Stimulated activated memory B cell treated with anti-CD40 and anti-IgM and Interleukin-4, amounts not matched to agents 10 μg/mL and 1 μg/mL and 100 μg/mL, for 72 hours (primary cell): ENCODE results near the gene WWOX.
"Not testable (repeated sequence)": the region's sequence is repeated elsewhere in the genome, so short reads cannot be mapped to it uniquely, and the experiment has no call there.

Experiments
- ATAC-seq: fragments of 150-1000 bp; cut with Tn5 transposase; 2 replicates; pipeline ENCODE4 v1.10.0; 2021
- H3K27ac Mint-ChIP-seq: one replicate; pipeline ENCODE4 v1.8.0; 2022; ENCODE audit warnings: mild to moderate bottlenecking, mixed read lengths
- H3K27me3 Mint-ChIP-seq: one replicate; pipeline ENCODE4 v1.8.0; 2022; ENCODE audit warnings: mixed read lengths
- H3K36me3 Mint-ChIP-seq: one replicate; pipeline ENCODE4 v1.8.0; 2022; ENCODE audit warnings: mixed read lengths
- H3K4me1 Mint-ChIP-seq: one replicate; pipeline ENCODE4 v1.8.0; 2022; ENCODE audit warnings: mixed read lengths
- H3K4me3 Mint-ChIP-seq: one replicate; pipeline ENCODE4 v1.8.0; 2022; ENCODE audit warnings: mild to moderate bottlenecking, moderate library complexity, mixed read lengths
- H3K9me3 Mint-ChIP-seq: one replicate; pipeline ENCODE4 v1.8.0; 2022; ENCODE audit warnings: mixed read lengths

WWOX gene

DNA sequence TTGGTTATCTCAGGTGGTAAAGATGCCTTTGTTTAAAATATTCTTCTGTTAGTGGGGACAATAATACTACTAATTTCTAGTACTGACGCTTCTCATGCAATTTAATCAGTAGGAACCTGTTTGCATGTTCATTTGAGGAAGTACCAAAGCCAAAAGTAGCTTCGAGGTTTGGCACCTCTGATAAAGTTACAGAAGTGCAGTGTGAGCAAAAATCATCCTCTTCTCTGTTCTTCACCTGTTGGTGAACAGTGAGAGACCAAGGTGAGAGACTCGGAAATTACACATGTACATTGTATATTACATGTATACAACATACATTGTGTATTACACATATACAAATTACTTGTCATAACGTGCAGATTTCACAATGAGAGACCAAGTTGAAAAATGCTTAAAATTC lies 1096.5 kb downstream of the WWOX start:
- no peaks in the 10 kb centered on the region for H3K9me3 Mint-ChIP-seq
- no peaks in the 10 kb centered on the region for H3K36me3 Mint-ChIP-seq
- H3K27ac Mint-ChIP-seq: no peak overlapping the region
- no peaks in the 10 kb centered on the region for H3K27me3 Mint-ChIP-seq
- peaks cover 6% of the 10 kb centered on the region for H3K4me1 Mint-ChIP-seq
- no peak for ATAC-seq
- no peak overlapping the region for H3K4me3 Mint-ChIP-seq

DNA sequence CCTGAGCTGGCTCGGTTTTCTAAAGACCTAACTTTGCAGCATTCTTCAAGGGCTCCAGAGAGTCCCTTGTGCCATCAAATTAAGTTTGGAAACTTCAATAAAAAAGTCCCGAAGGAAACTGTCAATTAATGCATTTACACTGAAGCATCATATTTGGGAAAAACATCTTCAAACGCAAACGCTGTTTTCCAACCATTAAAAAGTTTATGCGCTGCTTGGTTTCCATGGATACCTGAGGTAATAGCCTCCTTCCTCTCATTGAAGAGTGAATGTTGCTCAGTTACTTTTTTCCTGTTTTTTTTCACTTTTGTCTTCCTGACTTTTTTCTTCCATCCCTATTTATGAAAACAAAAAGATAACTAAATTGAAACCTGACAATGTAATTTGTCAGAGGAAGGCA lies 1102.0 kb downstream of the WWOX start:
- Mint-ChIP-seq H3K4me1 (no peaks in the 10 kb centered on the region), H3K9me3 (no peaks in the 10 kb centered on the region), H3K36me3 (no peaks in the 10 kb centered on the region), H3K27ac (no peak overlapping the region), H3K27me3 (no peaks in the 10 kb centered on the region), H3K4me3 (no peak overlapping the region)
- ATAC-seq: no peak

DNA sequence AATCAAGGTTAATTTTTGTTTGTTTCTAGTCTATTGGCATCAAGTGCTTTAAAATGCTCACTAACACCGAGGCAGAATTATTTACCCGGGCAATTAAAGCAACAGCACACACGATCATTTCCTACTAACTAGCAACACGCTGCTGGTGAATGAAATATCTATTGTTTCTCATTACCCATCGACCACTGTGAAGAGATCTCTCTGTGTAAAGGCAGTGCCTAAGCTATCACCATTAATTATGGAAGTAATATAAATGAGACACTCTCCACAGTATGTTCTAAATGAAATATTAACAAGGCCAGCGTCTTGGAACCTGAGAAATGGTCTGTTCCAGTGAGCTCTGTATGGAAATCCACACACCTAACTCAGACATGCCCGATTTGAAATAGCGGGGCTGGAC lies 1103.5 kb downstream of the WWOX start:
- Mint-ChIP-seq H3K36me3 (no peaks in the 10 kb centered on the region), H3K4me3 (no peak overlapping the region), H3K4me1 (no peaks in the 10 kb centered on the region), H3K27me3 (no peaks in the 10 kb centered on the region), H3K27ac (no peak overlapping the region), H3K9me3 (no peaks in the 10 kb centered on the region)
- no peak for ATAC-seq

DNA sequence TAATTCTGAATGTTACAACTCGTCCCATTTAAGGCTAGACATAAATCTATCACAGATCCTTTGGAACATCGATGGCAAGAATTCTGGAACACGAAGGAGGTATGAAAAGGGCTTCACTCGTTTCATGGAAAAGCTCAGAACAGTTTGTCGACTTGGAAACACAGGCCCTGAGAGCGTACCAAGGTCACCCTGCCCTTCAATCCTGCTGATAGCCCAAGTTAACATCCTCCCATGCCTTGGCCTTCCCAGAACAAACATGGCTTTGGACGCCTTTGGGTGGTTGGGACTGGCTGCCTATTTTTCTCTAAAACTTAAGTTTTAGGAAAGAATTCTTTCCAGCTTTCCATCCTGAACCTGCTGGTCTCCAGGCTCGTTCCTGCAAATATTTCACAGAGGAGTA lies 1105.0 kb downstream of the WWOX start:
- no peak for ATAC-seq
- H3K4me1 Mint-ChIP-seq: no peaks in the 10 kb centered on the region
- H3K27ac Mint-ChIP-seq: no peak overlapping the region
- no peaks in the 10 kb centered on the region for H3K27me3 Mint-ChIP-seq
- H3K4me3 Mint-ChIP-seq: no peak overlapping the region
- no peaks in the 10 kb centered on the region for H3K36me3 Mint-ChIP-seq
- H3K9me3 Mint-ChIP-seq: no peaks in the 10 kb centered on the region

GRCh38 chr16:79206889-79207288 lies 1107.4 kb downstream of the WWOX start:
- H3K4me3 Mint-ChIP-seq: no peak overlapping the region
- H3K9me3 Mint-ChIP-seq: no peaks in the 10 kb centered on the region
- H3K27ac Mint-ChIP-seq: no peak overlapping the region
- H3K4me1 Mint-ChIP-seq: no peaks in the 10 kb centered on the region
- no peaks in the 10 kb centered on the region for H3K36me3 Mint-ChIP-seq
- no peaks in the 10 kb centered on the region for H3K27me3 Mint-ChIP-seq
- no peak for ATAC-seq

GRCh38 chr16:79209308-79209707 lies 1109.9 kb downstream of the WWOX start:
- no peak for ATAC-seq
- H3K4me3 Mint-ChIP-seq: no peak overlapping the region
- no peaks in the 10 kb centered on the region for H3K4me1 Mint-ChIP-seq
- peaks cover 5% of the 10 kb centered on the region for H3K9me3 Mint-ChIP-seq
- no peak overlapping the region for H3K27ac Mint-ChIP-seq
- H3K27me3 Mint-ChIP-seq: no peaks in the 10 kb centered on the region
- H3K36me3 Mint-ChIP-seq: peaks cover 7% of the 10 kb centered on the region

DNA sequence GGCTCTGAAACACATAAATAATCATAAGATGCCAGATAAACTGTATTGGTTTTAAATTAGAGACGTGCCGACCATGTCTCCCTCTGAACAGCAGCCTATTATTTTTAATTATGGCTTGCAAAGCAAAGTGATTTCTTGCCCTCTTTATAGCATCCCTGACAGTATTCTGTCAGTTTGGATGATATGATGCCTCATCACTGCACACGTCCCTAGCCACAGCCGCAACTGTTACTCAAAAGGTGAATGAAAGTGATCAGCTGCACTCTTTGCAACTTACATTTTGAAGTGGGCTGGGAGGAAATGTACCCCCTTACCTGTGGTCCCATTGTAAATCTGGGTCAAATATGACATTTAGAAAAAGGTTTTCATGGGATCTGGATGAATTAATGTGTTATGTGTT lies 1111.2 kb downstream of the WWOX start:
- ATAC-seq: no peak
- Mint-ChIP-seq H3K27ac (no peak overlapping the region), H3K9me3 (peaks cover 5% of the 10 kb centered on the region), H3K27me3 (no peaks in the 10 kb centered on the region), H3K4me3 (no peak overlapping the region), H3K4me1 (no peaks in the 10 kb centered on the region), H3K36me3 (peaks cover 7% of the 10 kb centered on the region)

- ATAC-seq: peak; percentile 49
- peaks cover 9% of the 10 kb centered on the region for H3K9me3 Mint-ChIP-seq
These were observed 1112.1 kb downstream of the WWOX start for GRCh38 chr16:79211586-79211985.

DNA sequence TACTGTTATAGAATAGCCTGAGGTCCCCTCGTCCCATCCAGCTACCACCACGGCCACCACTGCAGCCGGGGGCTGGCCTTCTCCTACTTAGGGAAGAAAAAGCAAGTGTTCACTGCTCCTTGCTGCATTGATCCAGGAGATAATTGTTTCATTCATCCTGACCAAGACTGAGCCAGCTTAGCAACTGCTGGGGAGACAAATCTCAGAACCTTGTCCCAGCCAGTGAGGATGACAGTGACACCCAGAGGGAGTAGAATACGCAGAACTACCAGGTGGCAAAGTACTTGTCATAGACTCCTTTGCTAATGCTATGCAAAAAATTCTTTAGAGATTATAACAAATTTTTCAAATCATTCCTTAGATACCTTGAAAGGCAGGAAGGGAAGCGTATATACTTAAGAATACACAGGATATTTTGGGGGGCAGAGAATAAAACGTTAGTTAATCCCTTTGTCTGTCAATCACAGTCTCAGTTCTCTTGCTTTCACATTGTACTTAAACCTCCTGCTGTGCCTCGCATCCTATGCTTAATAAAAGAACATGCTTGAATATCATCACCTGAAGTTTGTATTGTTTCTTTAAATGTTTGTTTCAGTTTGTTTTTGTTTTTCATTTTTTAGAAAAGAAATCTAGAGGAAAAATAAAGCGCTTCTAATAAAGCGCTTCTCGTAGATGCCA lies 1112.8 kb downstream of the WWOX start:
- H3K4me3 Mint-ChIP-seq: no peak overlapping the region
- no peak overlapping the region for H3K27ac Mint-ChIP-seq
- H3K9me3 Mint-ChIP-seq: peaks cover 9% of the 10 kb centered on the region
- no peak for ATAC-seq
- no peaks in the 10 kb centered on the region for H3K4me1 Mint-ChIP-seq
- no peaks in the 10 kb centered on the region for H3K27me3 Mint-ChIP-seq
- H3K36me3 Mint-ChIP-seq: peaks cover 7% of the 10 kb centered on the region

More at GRCh38 chr16:79211586-79211985, 1112.1 kb downstream of the WWOX start:
- Mint-ChIP-seq H3K4me1 (no peaks in the 10 kb centered on the region), H3K36me3 (peaks cover 7% of the 10 kb centered on the region), H3K27me3 (no peaks in the 10 kb centered on the region), H3K4me3 (no peak overlapping the region), H3K27ac (no peak overlapping the region)

DNA sequence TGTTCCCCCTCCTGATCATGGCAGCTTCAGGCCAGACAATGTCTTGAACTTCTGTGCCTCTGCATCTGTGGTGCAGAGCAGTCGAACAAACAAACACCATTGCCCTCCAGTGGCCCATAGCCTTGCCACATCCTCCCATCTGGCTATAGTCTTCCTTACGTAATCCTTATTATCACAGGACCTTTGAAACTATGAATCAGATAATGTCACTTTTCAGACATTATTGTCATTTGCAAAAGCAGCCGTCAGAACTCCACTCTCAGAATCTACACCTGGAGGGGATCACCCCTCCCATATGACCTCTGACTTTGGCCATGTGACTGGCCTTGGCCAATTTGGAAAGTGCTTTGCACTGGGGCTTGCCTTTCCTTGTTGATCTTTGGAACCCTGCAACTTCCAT lies 1113.8 kb downstream of the WWOX start:
- Mint-ChIP-seq H3K4me1 (no peaks in the 10 kb centered on the region), H3K4me3 (no peak overlapping the region), H3K27me3 (no peaks in the 10 kb centered on the region), H3K27ac (no peak overlapping the region), H3K36me3 (peaks cover 7% of the 10 kb centered on the region), H3K9me3 (peaks cover 9% of the 10 kb centered on the region)
- ATAC-seq: no peak

DNA sequence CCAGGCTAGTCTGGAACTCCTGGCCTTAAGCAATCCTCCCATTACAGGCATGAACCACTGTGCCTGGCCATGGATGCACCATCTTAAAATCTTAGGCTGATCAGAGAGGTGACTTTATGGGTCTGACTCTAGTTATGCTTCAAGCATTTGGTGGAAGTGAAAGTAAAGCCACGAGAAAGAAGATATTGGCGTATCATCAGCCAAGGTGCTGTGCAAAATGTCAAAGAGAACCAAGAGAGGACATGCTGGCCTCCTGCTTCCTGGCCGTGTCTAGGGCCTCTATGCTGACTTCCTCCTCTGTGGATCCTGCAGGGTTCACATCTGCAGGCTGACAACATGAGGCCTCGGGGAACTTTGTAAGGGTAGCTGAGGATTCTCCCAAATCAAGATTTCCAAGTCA lies 1115.8 kb downstream of the WWOX start:
- no peaks in the 10 kb centered on the region for H3K4me1 Mint-ChIP-seq
- peak; percentile 39 for ATAC-seq
- peaks cover 7% of the 10 kb centered on the region for H3K36me3 Mint-ChIP-seq
- peaks cover 9% of the 10 kb centered on the region for H3K9me3 Mint-ChIP-seq
- H3K27me3 Mint-ChIP-seq: no peaks in the 10 kb centered on the region
- no peak overlapping the region for H3K27ac Mint-ChIP-seq
- no peak overlapping the region for H3K4me3 Mint-ChIP-seq

- Mint-ChIP-seq H3K9me3 (peaks cover 9% of the 10 kb centered on the region), H3K4me1 (no peaks in the 10 kb centered on the region), H3K4me3 (no peak overlapping the region), H3K27ac (no peak overlapping the region), H3K27me3 (peaks cover 8% of the 10 kb centered on the region), H3K36me3 (peaks cover 7% of the 10 kb centered on the region)
- ATAC-seq: no peak
These were observed 1118.0 kb downstream of the WWOX start for GRCh38 chr16:79217375-79218011.

- Mint-ChIP-seq H3K27ac (no peak overlapping the region), H3K36me3 (peaks cover 7% of the 10 kb centered on the region), H3K4me1 (no peaks in the 10 kb centered on the region), H3K27me3 (peaks cover 13% of the 10 kb centered on the region), H3K4me3 (no peak overlapping the region), H3K9me3 (peaks cover 14% of the 10 kb centered on the region)
- no peak for ATAC-seq
These were observed 1118.9 kb downstream of the WWOX start for GRCh38 chr16:79218351-79218750.

DNA sequence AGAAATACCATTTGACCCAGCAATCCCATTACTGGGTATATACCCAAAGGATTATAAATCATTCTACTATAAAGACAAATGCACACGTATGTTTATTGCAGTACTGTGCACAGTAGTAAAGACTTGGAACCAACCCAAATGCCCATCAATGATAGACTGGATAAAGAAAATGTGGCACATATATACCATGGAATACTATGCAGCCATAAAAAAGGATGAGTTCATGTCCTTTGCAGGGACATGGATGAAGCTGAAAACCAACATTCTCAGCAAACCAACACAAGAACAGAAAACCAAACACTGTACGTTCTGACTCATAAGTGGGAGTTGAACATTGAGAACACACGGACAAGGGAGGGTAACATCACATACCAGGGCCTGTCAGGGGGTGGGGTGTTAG lies 1126.5 kb downstream of the WWOX start:
- not testable (repeated sequence) for ATAC-seq, H3K4me3 Mint-ChIP-seq, H3K36me3 Mint-ChIP-seq, H3K9me3 Mint-ChIP-seq, H3K27ac Mint-ChIP-seq, H3K4me1 Mint-ChIP-seq
- peaks cover 13% of the 10 kb centered on the region for H3K27me3 Mint-ChIP-seq

- ATAC-seq: no peak
- Mint-ChIP-seq H3K27me3 (no peaks in the 10 kb centered on the region), H3K27ac (no peak overlapping the region), H3K4me3 (no peak overlapping the region), H3K36me3 (no peaks in the 10 kb centered on the region), H3K4me1 (no peaks in the 10 kb centered on the region), H3K9me3 (peaks cover 3% of the 10 kb centered on the region)
These were observed 1129.9 kb downstream of the WWOX start for GRCh38 chr16:79229361-79229760.

- not testable (repeated sequence) for H3K4me3 Mint-ChIP-seq, ATAC-seq, H3K36me3 Mint-ChIP-seq, H3K27ac Mint-ChIP-seq, H3K9me3 Mint-ChIP-seq, H3K4me1 Mint-ChIP-seq, H3K27me3 Mint-ChIP-seq
These were observed 1146.2 kb downstream of the WWOX start for GRCh38 chr16:79245700-79246099.
